ENCODE measurements around the gene SH3PXD2A. TPM values are rescaled to one million over a fixed set of nuclear protein-coding genes. Genes with fewer than 3 reads are reported as not detected.

The SH3PXD2A gene
- total and polyA plus RNA-seq, 9 of the 15 experiments (the other 6 are each of a cell fraction or from before 2014, with no cell fraction given), result 0.41 to 9.3 (median 2.5) TPM

GRCh38 chr10:103620891-103621782 is 234.2 kb downstream of the SH3PXD2A start:
- WGBS (ENCODE audit: insufficient coverage, low coverage, missing lambda C conversion rate), result 83% methylated on average over 12 of the region's 15 CpGs
- no peak for ATAC-seq
- peaks cover 5% of the 10 kb centered on the region; the same call in 2 of the 3 replicates for H3K79me2 ChIP-seq (ENCODE audit: control insufficient read depth, insufficient read depth, low read length)
- H3K27me3 ChIP-seq (ENCODE audit: control insufficient read depth in 2 of 2, insufficient read depth in 2 of 2, low read length in 2 of 2), result no peaks in the 10 kb centered on the region
- H3K9ac ChIP-seq (ENCODE audit: insufficient read depth in 1 of 2, low read depth in 2 of 2, low read length in 2 of 2), result peak overlapping the region; percentile 14 to 80
- intact Hi-C loops (cut with micrococcal nuclease) (no loop called here), in situ Hi-C loops (cut with MboI) (no loop called here)
- ChIA-PET POLR2A (interaction anchor here (0.6 to 1.0 kb wide), 3 partner anchors 9 to 155 kb away, joined by 3 to 4 read pairs (median 3); no protein-coding TSS in a partner anchor), CTCF (ENCODE audit: low intra/inter-chr PET ratio) (no interaction called here)
- no peaks in the 10 kb centered on the region for H4K20me1 ChIP-seq (replicated peaks; ENCODE audit: control insufficient read depth, insufficient read depth, low read length)
- DNase-seq (ENCODE audit: extremely low read depth in 1 of 4, low spot score in 3 of 4), result no peak
- peaks cover 42 to 65% of the 10 kb centered on the region in 2 experiments for H3K4me1 ChIP-seq (replicated peaks in 1 of 2; ENCODE audit: control insufficient read depth in 2 of 2, insufficient read depth in 2 of 2, low read length in 2 of 2)
- TSS peak; percentile 38 for BruUV-seq (replicated peaks)
- no peaks in the 10 kb centered on the region for H3K9me3 ChIP-seq (replicated peaks; ENCODE audit: control insufficient read depth, insufficient read depth, low read depth, low read length)
- H3K36me3 ChIP-seq (ENCODE audit: control insufficient read depth, insufficient read depth, low read length), result peaks cover 41% of the 10 kb centered on the region; the same call in 2 of the 3 replicates
- H3K27ac ChIP-seq (ENCODE audit: extremely low read depth, low read depth, low read length), result no peak overlapping the region; the same call in 2 of the 3 replicates
- H3K9me1 ChIP-seq (ENCODE audit: control insufficient read depth, insufficient read depth, low read length), result peaks cover 4% of the 10 kb centered on the region
- H2AFZ ChIP-seq (ENCODE audit: low read depth, low read length), result no peak overlapping the region
- FAIRE-seq, result no peak
- H3K4me3 ChIP-seq, result no peak overlapping the region
- H3K4me2 ChIP-seq (ENCODE audit: insufficient read depth, low read length), result peak overlapping the region; percentile 55; the same call in 1 of the 2 replicates
- no peak for TF ChIP-seq MECOM (CRISPR knock-in tag; IDR thresholded peaks at IDR 0.05)
- TF ChIP-seq WHSC1 (IDR thresholded peaks at IDR 0.05; ENCODE audit: low read length), result peak; percentile 69
- TF ChIP-seq XRCC4 (IDR thresholded peaks at IDR 0.05; ENCODE audit: extremely low read depth, insufficient read depth, insufficient read length), result no peak

- BruUV-seq (replicated peaks), result no TSS peak
- CTCF ChIA-PET (ENCODE audit: low intra/inter-chr PET ratio), result no interaction called here
Measured at GRCh38 chr10:103620352-103620740, 235.0 kb downstream of the SH3PXD2A start.

More at GRCh38 chr10:103620352-103620740, 235.0 kb downstream of the SH3PXD2A start:
- Histone ChIP-seq H4K20me1 (replicated peaks; ENCODE audit: control insufficient read depth, insufficient read depth, low read length) (no peaks in the 10 kb centered on the region), H2AFZ (ENCODE audit: low read depth, low read length) (0 out of 2 replicates have a peak overlapping the region, but pooled peaks have one; percentile 16), H3K4me3 (no peak overlapping the region; the same call in 1 of the 2 replicates), H3K4me2 (ENCODE audit: insufficient read depth, low read length) (peak overlapping the region; percentile 55), H3K79me2 (ENCODE audit: control insufficient read depth, insufficient read depth, low read length) (peaks cover 5% of the 10 kb centered on the region; the same call in 2 of the 3 replicates), H3K9me1 (ENCODE audit: control insufficient read depth, insufficient read depth, low read length) (peaks cover 4% of the 10 kb centered on the region), H3K9ac (ENCODE audit: insufficient read depth in 1 of 2, low read depth in 2 of 2, low read length in 2 of 2) (peak overlapping the region; percentile 14 to 87; a peak in 3 of 4 replicates), H3K27me3 (ENCODE audit: control insufficient read depth in 2 of 2, insufficient read depth in 2 of 2, low read length in 2 of 2) (no peaks in the 10 kb centered on the region), H3K9me3 (replicated peaks; ENCODE audit: control insufficient read depth, insufficient read depth, low read depth, low read length) (no peaks in the 10 kb centered on the region), H3K36me3 (ENCODE audit: control insufficient read depth, insufficient read depth, low read length) (peaks cover 43% of the 10 kb centered on the region; the same call in 2 of the 3 replicates), H3K27ac (ENCODE audit: extremely low read depth, low read depth, low read length) (peak overlapping the region; percentile 33; the same call in 1 of the 3 replicates), H3K4me1 (replicated peaks in 1 of 2; ENCODE audit: control insufficient read depth in 2 of 2, insufficient read depth in 2 of 2, low read length in 2 of 2) (peaks cover 47 to 69% of the 10 kb centered on the region in 2 experiments)
- no peak for FAIRE-seq
- POLR2A ChIA-PET, result interaction anchor here (0.6 kb wide), 1 partner anchor 144 kb away, joined by 3 read pairs; no protein-coding TSS in a partner anchor
- in situ Hi-C loops (cut with MboI) (no loop called here), intact Hi-C loops (cut with micrococcal nuclease) (no loop called here)
- ATAC-seq, result no peak
- DNase-seq (ENCODE audit: extremely low read depth in 1 of 4, low spot score in 3 of 4), result no peak
- WGBS (ENCODE audit: insufficient coverage, low coverage, missing lambda C conversion rate), result 84% methylated on average over 5 of the region's 7 CpGs
- TF ChIP-seq NBN (IDR thresholded peaks at IDR 0.05; ENCODE audit: low read depth), result no peak
- peak; percentile 11; the same call in 1 of the 2 replicates for TF ChIP-seq ZFX (CRISPR knock-in tag; IDR thresholded peaks at IDR 0.05)
- no peak for TF ChIP-seq TCF3 (CRISPR knock-in tag; IDR thresholded peaks at IDR 0.05)

All from K562 (cell line).